T-helper 2 cell treated with Interferon-gamma antibody and Interleukin-4, amounts not matched to agents 100 ng/mL and 5 ng/mL, for 36 hours (primary cell): ENCODE data around the gene DCLK2. TPM values are rescaled to one million over a fixed set of nuclear protein-coding genes. Genes with fewer than 3 reads are reported as not detected.
"Not testable (repeated sequence)": the region's sequence is repeated elsewhere in the genome, so short reads cannot be mapped to it uniquely, and the experiment has no call there.

Experiments
- intact Hi-C: fragments of 100-400 bp; cut with micrococcal nuclease; formaldehyde crosslinking; loops from one replicate; pipeline ENCODE4 v1.15.1; 2023
- total RNA-seq: library from RNA; stranded (reverse); gene quantifications from 2 replicates; pipeline ENCODE4 v1.2.3, GENCODE V29; 2022

The DCLK2 gene
- total RNA-seq, 1 donor from 2014 or later = 0.16 TPM

DNA sequence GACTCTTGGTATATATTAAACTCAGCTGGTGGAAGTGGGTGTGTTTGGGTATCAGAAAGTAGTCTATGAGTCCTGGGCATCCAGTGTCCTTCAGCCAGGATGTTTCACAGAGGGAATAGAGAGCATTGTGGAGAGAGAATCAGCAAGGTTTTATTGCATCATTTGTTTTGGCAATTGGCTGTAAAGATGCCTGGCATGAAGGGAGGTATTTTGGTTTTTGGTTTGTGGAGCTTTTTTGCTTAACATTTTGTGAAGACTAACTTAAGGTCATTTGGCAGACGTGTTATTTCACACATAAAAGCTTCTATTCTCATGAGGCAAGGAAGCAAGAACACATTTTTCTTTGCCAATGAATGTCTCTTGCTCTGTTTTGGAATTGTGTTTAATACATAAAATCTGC lies 71.1 kb downstream of the DCLK2 start:
- intact Hi-C loops = no loop called here

DNA sequence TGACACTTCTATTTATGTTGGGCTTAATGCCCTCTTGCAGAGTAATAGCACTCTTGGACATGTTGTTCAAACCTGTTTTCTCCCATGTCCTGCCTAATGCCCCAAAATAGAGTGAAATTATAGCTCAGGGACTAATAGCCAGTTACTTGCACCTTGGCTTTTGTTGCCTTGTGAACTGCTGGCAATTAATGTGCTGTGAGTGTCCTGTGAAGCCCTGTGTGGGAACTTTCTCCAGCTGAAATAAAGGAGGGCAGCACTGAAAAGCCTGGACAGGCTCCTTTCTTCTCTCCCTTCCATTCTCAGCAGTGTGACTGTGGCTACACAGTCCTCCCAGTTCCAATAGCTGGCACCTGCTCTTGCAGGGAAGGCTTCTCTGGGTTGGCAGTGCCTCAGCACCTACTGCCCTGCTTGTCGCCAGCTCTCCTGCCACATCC lies 72.4 kb downstream of the DCLK2 start:
- intact Hi-C loops = no loop called here

DNA sequence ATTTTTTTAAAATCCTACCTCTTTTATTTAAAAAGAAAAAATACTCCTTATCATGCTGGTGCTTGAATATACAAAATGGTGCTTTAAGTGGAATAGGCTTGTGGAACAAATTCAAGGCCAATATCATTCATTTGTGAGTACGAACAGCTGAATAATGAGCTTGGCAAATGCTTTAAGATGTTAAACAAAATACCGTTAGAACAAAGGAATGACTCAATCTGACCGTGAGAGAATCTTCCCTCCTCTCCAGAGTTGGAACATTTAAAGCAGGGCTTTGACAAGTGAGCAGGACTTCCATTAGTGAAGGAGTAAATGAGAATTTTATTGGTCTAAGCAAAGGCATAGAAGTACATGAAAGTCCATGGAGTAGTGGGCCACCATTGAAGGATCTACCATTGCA lies 74.5 kb downstream of the DCLK2 start:
- intact Hi-C loops = no loop called here

DNA sequence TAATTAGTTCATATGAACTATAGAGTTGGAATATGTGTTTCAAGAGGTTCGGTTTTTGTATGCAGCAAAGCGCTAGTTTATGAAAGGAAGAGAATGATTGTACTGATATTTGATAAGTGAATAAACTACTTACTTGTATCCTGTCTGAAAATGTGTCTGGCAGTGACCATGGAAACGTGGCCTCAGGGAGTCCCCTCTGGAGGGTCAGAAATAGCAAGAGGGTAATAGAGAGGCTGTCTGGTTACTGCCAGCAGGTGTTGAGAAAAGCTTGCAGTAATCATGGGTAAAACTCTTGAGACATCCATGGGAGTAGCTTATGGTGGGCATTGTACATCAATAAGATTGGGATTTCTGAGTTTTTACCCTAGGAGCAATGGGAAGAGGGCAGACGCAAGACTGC lies 77.1 kb downstream of the DCLK2 start:
- intact Hi-C loops = no loop called here

DNA sequence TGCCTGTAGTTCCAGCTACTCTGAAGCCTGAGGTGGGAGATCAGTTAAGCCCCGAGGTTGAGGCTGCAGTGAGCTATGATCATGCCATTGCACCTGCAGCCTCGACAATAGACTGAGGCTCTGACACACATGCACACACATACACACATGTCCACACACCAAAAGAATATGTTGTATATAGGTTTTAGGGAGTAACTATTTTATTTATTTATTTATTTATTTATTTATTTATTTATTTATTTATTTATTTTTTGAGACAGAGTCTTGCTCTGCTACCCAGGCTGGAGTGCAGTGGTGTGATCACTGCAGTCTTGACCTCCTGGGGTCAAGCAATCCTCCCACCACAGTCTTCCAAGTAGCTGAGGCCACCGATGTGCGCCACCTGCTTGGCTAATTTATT lies 78.3 kb downstream of the DCLK2 start:
- intact Hi-C loops = no loop called here

DNA sequence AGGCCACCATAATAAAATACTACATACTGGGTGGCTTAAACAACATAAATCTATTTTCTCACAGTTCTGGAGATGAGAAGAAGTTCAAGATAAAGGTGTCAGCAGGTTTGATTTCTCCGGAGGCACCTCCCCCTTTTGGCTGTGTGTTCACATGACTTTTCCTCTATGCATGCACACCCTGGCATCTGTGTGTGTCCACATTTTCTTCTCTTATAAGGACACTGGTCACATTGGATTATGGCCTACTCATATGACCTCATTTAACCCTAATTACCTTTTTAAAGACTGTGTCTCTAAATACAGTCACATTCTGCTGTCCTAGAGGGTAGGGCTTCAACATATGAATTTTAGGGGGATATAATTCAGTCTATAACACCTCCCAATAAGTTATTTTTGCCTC lies 79.8 kb downstream of the DCLK2 start:
- intact Hi-C loops = no loop called here

DNA sequence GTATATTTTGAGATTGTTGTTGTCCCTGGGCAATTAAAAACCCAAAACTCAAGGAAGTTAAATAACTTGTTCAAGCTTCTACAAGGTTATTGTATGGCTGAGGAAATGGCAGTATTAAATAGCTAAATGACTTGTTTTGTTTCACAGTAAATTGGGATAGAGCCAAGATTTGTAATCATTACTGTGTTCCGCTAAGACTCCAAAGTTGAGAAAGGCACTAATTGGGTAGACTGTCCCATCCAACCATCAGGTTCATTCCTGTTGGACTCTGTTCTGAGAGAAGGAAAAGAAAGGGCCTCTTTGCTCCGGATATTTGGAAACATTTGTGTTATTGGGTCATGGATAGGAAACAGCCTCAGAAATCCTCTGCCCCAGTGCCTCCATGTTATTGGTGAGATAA lies 82.2 kb downstream of the DCLK2 start:
- intact Hi-C loops = no loop called here

DNA sequence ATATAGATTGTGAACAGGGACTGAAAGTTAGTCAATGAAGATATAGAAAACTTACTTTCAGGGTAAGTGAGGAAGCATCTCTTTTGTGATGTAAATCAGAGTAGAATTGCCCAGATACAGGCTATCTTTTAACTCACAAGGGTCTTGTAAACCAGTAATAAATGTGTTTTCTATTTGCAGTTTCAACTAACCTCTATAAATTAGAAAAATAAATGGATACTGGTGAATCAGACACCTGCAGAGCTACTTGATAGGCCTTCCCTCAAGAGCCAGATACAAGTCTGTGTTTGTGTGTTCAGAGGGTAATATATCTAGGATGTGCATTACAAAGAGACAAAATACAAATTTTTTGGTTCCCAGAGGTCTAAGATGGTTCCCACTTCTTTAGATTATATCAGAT lies 82.9 kb downstream of the DCLK2 start:
- intact Hi-C loops = no loop called here

DNA sequence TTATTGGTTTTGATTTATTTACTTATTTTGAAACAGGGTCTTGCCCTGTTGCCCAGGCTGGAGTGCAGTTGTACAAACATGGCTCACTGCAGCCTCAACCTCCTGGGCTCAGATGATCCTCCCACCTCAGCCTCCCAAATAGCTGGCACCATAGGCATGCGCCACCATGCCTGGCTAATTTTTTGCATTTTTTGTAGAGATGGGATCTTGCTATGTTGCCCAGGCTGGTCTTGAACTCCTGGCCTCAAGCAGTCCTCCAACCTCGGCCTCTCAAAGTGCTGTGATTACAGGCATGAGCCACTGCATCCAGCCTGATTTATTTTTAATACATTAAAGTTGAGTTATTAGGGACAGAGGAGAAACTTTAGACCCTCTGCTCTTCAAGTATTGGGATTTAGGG lies 83.8 kb downstream of the DCLK2 start:
- intact Hi-C loops = not testable (repeated sequence)

DNA sequence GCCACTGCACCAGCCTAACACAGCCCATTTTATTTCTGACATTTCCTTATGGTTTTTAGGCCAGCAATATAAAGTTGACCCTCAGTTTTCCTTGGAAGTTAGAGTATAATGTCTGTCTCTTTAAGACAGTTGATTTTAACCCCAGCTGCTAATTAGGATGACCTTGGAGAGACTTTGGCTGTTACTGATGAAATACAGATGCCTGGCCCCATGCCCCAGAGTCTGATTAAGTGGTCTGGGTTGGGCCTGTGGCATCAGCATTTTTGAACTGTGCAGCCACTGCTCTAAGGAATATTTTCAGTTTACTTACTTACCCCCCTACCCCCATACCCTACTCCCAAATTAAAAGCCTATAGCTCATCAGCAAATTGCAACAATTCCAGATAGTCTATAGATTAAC lies 85.8 kb downstream of the DCLK2 start:
- intact Hi-C loops = no loop called here

DNA sequence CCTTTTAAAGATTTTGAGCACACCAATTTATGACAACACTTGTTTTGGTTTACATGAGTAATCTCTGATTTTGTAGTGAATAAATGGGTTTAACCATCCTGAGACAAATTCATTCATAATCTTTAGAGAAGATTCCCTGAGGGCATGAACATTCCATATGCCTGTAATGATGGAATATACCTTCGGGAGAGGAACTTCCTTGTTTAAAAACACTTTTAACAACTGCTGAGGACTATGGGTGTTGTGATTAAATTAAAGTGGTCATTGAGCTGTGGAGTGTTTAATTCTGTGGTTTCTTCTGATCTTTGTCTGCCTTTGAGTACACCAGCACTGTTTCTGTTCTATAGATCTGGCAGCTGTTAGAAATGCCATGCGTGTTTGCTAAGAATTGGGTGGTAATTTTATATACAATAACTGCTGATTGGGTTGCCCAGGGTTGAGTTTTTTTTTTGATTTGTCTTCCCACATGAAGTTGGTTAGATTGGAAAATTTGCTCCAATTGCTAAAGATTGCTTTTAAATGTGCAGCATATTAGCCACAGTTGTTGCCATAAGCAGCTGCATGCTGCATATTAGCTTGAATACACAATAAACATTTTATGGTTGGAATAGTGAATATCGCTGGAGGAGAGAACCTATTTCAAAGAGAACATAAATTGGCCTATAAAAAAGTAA lies 86.8 kb downstream of the DCLK2 start:
- intact Hi-C loops = no loop called here

DNA sequence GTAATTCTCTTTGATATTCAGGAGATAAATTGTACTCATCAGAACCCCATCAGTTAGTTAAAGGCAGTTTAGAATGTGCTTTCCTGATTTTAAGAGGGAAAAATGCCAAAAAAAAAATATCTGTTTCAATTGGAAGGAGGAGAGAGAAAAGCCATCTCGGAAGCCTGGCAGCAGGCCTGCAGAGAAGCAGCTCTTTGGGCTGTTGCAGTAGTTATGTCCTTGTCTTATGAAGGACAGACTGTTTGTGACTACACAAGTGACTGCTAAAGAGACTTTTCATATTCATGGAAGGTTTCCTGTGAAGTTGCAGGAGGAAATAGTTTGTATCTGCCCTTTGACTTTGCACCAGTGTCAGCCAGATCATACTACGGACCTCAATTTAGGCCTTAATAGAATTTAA lies 88.8 kb downstream of the DCLK2 start:
- intact Hi-C loops = no loop called here

DNA sequence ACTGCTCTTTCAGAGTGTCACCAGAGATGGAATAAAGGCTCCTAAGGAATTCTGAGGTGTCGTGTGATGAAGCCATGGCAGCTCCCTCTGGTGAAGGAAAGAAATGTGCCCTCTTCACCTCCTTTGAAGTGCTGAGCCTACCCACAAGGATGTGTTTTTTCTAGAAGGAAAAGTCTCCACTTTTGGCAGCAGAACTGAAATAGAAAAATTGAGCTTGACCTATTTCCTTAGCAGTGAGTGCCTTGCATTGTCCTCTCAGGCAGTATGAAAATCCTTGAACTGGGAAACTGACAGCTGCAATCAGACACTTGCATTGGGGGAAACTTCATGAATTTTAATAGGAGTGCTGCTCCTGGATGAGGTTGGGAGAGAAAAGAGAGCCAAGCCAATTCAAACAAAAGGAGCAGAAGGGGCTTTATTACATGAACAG lies 95.2 kb downstream of the DCLK2 start:
- intact Hi-C loops = no loop called here

DNA sequence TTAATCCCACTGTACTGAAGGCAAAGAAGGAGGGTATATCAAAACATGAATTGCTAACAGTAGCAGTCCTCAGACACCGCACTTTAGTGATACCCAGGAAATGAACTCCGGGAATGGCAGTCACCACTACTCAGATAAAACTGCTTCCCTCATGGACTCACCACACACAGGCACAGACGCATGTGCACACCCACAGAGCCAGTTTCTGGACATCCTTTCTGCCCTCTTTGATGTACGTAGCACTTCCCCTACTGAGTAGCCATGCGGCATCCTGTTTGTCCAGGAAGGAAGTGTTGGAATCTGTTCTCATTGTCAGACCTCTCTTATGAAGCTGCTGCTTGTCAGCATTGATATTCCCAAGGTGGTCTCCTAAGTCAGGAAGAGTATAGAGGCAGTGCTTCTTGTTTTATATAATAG lies 95.7 kb downstream of the DCLK2 start:
- intact Hi-C loops = no loop called here

DNA sequence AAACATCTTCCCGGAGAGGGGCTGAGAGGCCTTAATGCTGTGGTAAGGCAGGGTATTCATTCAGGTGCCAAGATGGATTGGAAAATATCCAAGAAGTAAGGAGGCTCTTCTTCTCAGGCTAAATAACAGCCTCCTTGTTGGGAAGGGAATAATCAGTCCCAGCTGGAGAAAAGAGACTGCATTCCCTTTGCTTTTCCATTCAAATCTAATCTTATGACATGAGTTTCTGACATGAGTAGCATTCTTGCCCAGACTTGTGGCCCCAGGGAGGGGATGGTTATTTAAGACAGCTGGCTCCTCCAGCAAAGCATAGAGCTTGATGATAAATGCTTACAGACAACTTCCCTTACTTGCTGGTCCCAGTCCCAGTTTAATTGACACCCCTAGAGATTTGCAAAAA lies 98.3 kb downstream of the DCLK2 start:
- intact Hi-C loops = no loop called here

DNA sequence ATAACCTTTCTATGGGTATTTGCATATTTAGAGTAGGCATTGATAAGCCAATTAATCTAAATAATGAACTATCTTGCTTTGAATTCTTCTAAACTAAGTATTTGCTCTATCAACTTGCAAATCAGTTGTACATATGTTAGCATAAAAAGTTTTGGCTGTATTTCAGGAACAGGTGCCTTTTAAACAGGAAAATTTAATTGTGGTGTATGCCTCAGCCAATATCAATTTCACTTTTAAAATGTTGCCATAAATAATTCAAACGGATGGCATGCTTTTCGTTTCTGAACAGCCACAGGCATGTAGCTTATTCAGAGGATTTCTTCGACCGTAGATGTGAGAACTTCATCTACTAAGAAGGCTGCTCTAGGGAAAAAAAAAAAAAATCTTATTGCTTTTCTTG lies 99.9 kb downstream of the DCLK2 start:
- intact Hi-C loops = no loop called here

DNA sequence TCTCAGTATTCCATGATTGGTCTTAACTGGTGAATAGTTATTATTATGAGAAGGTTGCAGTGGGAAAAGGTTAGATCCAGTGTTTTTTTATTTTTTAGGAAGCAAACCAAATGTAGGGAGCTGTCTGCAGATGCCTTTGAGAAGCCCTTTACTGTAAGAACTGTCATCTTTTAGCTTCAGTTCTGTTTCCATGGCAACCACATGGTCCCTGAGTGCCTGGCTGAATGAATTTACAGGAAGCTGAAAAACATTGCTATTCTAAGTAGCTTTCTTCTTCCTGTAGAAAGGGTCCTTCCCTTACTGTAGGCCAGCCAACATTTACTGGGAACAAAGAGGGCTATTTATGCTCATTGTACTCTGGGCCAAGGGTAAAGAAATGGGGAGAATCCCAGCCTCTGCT lies 103.3 kb downstream of the DCLK2 start:
- intact Hi-C loops = no loop called here

DNA sequence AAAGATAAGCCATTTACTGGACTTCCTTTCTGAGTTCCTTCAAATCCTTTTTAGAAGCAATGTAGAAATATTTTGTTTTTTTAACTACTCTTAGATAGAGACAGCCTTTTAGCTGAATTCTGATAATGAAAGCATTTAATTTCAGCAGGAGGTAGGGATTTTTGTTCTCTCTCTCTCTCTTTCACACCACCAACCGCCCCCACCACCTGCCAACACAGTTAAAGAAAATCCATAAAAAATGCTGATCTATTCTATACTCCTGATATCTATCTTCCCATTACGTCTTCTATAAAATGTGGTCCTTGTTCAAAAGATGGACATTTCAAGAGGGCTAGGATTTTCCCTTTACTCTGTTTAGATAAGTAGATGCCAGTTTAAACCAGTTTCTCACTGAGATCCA lies 104.5 kb downstream of the DCLK2 start:
- intact Hi-C loops = no loop called here

DNA sequence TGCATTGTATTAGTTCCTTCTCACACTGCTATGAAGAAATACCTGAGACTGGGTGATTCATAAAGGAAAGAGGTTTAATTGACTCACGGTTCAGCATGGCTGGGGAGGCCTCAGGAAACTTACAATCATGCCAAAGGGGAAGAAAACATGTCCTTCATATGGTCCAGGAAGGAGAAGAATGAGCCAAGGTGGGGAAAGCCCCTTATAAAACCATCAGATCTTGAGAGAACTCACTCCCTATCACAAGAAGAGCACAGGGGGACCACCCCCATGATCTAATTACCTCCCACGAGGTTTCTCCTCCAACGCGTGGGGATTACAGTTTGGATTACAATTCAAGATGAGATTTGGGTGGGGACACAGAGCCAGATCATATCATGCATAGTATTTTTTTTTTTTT lies 106.8 kb downstream of the DCLK2 start:
- intact Hi-C loops = not testable (repeated sequence)

DNA sequence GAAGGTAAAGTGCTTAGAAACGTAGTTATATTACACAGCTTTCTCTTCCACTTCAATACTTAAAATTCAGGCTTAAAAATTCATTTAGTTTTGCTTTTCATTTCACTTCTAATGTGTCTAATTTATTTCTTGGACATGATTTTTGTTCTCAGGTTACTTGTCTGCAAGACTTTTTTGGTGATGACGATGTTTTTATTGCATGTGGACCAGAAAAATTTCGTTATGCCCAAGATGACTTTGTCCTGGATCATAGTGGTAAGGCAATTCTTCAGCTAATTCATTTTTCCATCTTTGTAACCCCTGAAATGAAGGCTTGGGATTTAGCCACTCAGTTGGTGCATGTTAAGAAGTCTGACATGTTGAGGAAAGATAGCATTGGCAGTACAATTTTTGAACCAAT lies 114.7 kb downstream of the DCLK2 start:
- intact Hi-C loops = no loop called here

DNA sequence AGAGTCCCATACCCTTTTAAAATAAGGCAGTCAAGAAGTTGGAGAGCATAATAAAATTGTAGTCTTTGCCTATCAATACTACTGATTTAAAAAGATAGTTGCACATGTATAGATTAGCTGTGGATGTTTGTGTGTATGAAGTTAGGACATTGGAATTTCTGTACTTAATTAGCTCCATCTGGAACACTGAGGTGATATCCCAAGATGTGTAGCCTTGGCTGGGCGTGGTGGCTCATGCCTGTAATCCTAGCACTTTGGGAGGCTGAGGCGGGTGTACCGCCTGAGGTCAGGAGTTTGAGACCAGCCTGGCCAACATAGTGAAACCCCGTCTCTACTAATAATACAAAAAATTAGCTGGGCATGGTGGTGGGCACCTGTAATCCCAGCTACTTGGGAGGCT lies 119.0 kb downstream of the DCLK2 start:
- intact Hi-C loops = not testable (repeated sequence)

DNA sequence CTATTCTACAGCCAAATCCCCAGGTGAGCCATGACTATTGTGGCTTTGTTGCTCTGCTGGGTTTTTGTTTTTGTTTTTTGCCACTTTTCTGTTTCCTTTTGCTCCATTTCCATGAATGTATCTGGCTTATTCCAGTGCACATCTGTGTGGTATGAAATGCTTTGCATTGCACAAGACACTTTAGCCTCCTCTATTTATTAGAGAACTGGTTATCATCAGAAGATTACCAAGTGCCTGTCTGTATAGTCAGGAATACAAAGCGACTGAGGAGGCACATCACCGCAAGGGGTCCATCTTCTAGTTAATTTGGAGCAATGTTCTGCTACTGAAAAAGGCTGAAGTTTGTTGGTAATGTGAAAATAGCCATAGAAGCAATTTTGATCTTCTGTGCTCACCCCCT lies 120.8 kb downstream of the DCLK2 start:
- intact Hi-C loops = no loop called here

DNA sequence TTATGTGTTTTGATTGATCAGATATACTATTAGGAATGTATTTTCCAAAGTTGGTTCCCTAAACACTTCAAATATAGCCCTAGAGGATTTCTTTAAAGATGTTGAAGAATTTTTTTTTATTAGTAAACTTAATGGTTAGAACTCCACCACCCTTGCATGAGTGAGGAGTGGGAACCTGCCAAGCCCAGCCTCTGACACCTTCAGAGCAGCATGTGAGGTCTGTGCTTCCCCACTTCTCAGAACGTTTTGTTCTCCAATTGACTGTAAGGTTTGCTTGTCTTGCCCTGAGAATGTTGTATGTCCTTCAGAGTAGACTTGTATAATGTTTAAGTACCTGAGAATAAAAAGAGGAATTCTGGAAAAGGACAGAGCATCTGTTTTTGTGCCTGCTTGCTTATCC lies 126.8 kb downstream of the DCLK2 start:
- intact Hi-C loops = no loop called here

DNA sequence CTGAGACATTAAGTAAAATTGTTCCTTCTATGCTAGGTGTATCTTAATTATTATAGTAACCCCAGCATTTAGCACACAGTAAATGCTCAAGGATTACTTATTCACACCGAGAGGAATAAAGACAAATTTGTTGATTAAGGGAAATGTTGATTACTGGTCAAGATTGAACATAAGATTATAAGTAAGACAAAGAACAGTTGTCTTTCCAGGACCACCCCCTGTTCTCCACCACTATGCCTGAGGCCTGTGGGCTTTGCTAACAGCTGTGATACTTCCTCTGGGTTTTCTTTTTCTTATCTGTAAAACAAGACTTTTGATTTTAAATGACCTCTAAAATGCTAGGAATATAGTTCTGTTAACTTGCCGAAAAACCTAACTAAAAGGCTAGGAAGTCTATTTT lies 128.0 kb downstream of the DCLK2 start:
- intact Hi-C loops = no loop called here
